Measurements from ENCODE around the gene VAV3.

VAV3 gene

GRCh38 chr1:107997866-107998265, 32.9 kb upstream of the VAV3 start:
- no peaks in the 10 kb centered on the region for H3K27me3 ChIP-seq
- no peak overlapping the region for H3K4me2 ChIP-seq
- H3K36me3 ChIP-seq: no peaks in the 10 kb centered on the region
- H4K20me1 ChIP-seq: no peaks in the 10 kb centered on the region
- H3K9me3 ChIP-seq: no peaks in the 10 kb centered on the region
- H3K4me1 ChIP-seq: no peaks in the 10 kb centered on the region
- TF ChIP-seq Cebpa-rat (IDR thresholded peaks at IDR 0.05): no peak
- no peak overlapping the region for H3K9ac ChIP-seq
- no peak overlapping the region for H3K27ac ChIP-seq
- H3K4me3 ChIP-seq: no peak overlapping the region

- H3K9me3 ChIP-seq: no peaks in the 10 kb centered on the region
- H4K20me1 ChIP-seq: no peaks in the 10 kb centered on the region
- H3K27ac ChIP-seq: no peak overlapping the region
- no peak overlapping the region for H3K4me2 ChIP-seq
- H3K27me3 ChIP-seq: no peaks in the 10 kb centered on the region
- no peaks in the 10 kb centered on the region for H3K36me3 ChIP-seq
- no peak overlapping the region for H3K9ac ChIP-seq
- H3K4me3 ChIP-seq: no peak overlapping the region
- TF ChIP-seq Cebpa-rat (IDR thresholded peaks at IDR 0.05): no peak
- no peaks in the 10 kb centered on the region for H3K4me1 ChIP-seq
Measured at GRCh38 chr1:107993920-107994319, 28.9 kb upstream of the VAV3 start.

- no peaks in the 10 kb centered on the region for H3K36me3 ChIP-seq
- H3K9ac ChIP-seq: no peak overlapping the region
- no peak overlapping the region for H3K27ac ChIP-seq
- H3K4me1 ChIP-seq: no peaks in the 10 kb centered on the region
- no peaks in the 10 kb centered on the region for H4K20me1 ChIP-seq
- TF ChIP-seq Cebpa-rat (IDR thresholded peaks at IDR 0.05): no peak
- H3K4me2 ChIP-seq: no peak overlapping the region
- H3K9me3 ChIP-seq: no peaks in the 10 kb centered on the region
- no peaks in the 10 kb centered on the region for H3K27me3 ChIP-seq
- H3K4me3 ChIP-seq: no peak overlapping the region
Measured at GRCh38 chr1:107992347-107992746, 27.4 kb upstream of the VAV3 start.

- H3K9ac ChIP-seq: no peak overlapping the region
- no peak overlapping the region for H3K4me2 ChIP-seq
- H3K4me1 ChIP-seq: no peaks in the 10 kb centered on the region
- H3K9me3 ChIP-seq: no peaks in the 10 kb centered on the region
- H3K4me3 ChIP-seq: no peak overlapping the region
- no peaks in the 10 kb centered on the region for H3K27me3 ChIP-seq
- no peaks in the 10 kb centered on the region for H3K36me3 ChIP-seq
- no peak for TF ChIP-seq Cebpa-rat (IDR thresholded peaks at IDR 0.05)
- no peaks in the 10 kb centered on the region for H4K20me1 ChIP-seq
- no peak overlapping the region for H3K27ac ChIP-seq
Measured at GRCh38 chr1:107991371-107992066, 26.5 kb upstream of the VAV3 start.

- Histone ChIP-seq H3K9ac (no peak overlapping the region), H4K20me1 (no peaks in the 10 kb centered on the region), H3K9me3 (no peaks in the 10 kb centered on the region), H3K4me2 (no peak overlapping the region), H3K36me3 (no peaks in the 10 kb centered on the region), H3K4me1 (no peaks in the 10 kb centered on the region), H3K27me3 (no peaks in the 10 kb centered on the region), H3K4me3 (no peak overlapping the region), H3K27ac (no peak overlapping the region)
- no peak for TF ChIP-seq Cebpa-rat (IDR thresholded peaks at IDR 0.05)
Measured at GRCh38 chr1:107990606-107991005, 25.6 kb upstream of the VAV3 start.

- Histone ChIP-seq H3K4me3 (no peak overlapping the region), H3K4me2 (no peak overlapping the region), H3K27me3 (no peaks in the 10 kb centered on the region), H4K20me1 (no peaks in the 10 kb centered on the region), H3K4me1 (no peaks in the 10 kb centered on the region), H3K9me3 (no peaks in the 10 kb centered on the region; the same call in 1 of the 2 replicates), H3K9ac (no peak overlapping the region), H3K27ac (no peak overlapping the region), H3K36me3 (no peaks in the 10 kb centered on the region)
- no peak for TF ChIP-seq Cebpa-rat (IDR thresholded peaks at IDR 0.05)
Measured at GRCh38 chr1:107981277-107981676, 16.3 kb upstream of the VAV3 start.

- TF ChIP-seq Cebpa-rat (IDR thresholded peaks at IDR 0.05): no peak
- Histone ChIP-seq H3K36me3 (no peaks in the 10 kb centered on the region), H3K27ac (no peak overlapping the region), H3K27me3 (no peaks in the 10 kb centered on the region), H4K20me1 (no peaks in the 10 kb centered on the region), H3K4me2 (no peak overlapping the region), H3K4me1 (no peaks in the 10 kb centered on the region), H3K9me3 (no peaks in the 10 kb centered on the region; the same call in 1 of the 2 replicates), H3K4me3 (no peak overlapping the region), H3K9ac (no peak overlapping the region)
Measured at GRCh38 chr1:107979926-107980325, 14.9 kb upstream of the VAV3 start.

GRCh38 chr1:107979088-107979487, 14.1 kb upstream of the VAV3 start:
- H3K9me3 ChIP-seq: no peaks in the 10 kb centered on the region; the same call in 1 of the 2 replicates
- H3K4me3 ChIP-seq: no peak overlapping the region
- no peak overlapping the region for H3K27ac ChIP-seq
- H3K4me2 ChIP-seq: no peak overlapping the region
- no peaks in the 10 kb centered on the region for H4K20me1 ChIP-seq
- H3K9ac ChIP-seq: no peak overlapping the region
- no peak for TF ChIP-seq Cebpa-rat (IDR thresholded peaks at IDR 0.05)
- no peaks in the 10 kb centered on the region for H3K27me3 ChIP-seq
- no peaks in the 10 kb centered on the region for H3K4me1 ChIP-seq
- H3K36me3 ChIP-seq: no peaks in the 10 kb centered on the region

GRCh38 chr1:107976836-107977235, 11.9 kb upstream of the VAV3 start:
- Histone ChIP-seq H3K4me1 (no peaks in the 10 kb centered on the region), H3K27ac (no peak overlapping the region), H3K27me3 (no peaks in the 10 kb centered on the region), H3K36me3 (no peaks in the 10 kb centered on the region), H3K4me2 (no peak overlapping the region), H4K20me1 (no peaks in the 10 kb centered on the region), H3K9ac (no peak overlapping the region), H3K4me3 (no peak overlapping the region), H3K9me3 (no peaks in the 10 kb centered on the region)
- TF ChIP-seq Cebpa-rat (IDR thresholded peaks at IDR 0.05): no peak

GRCh38 chr1:107976431-107976830, 11.5 kb upstream of the VAV3 start:
- H3K27me3 ChIP-seq: no peaks in the 10 kb centered on the region
- no peaks in the 10 kb centered on the region for H3K9me3 ChIP-seq
- H3K9ac ChIP-seq: no peak overlapping the region
- no peak overlapping the region for H3K4me3 ChIP-seq
- H4K20me1 ChIP-seq: no peaks in the 10 kb centered on the region
- no peaks in the 10 kb centered on the region for H3K36me3 ChIP-seq
- no peak overlapping the region for H3K4me2 ChIP-seq
- TF ChIP-seq Cebpa-rat (IDR thresholded peaks at IDR 0.05): no peak
- no peak overlapping the region for H3K27ac ChIP-seq
- H3K4me1 ChIP-seq: no peaks in the 10 kb centered on the region

- no peak for TF ChIP-seq Cebpa-rat (IDR thresholded peaks at IDR 0.05)
- Histone ChIP-seq H3K9me3 (no peaks in the 10 kb centered on the region), H3K4me3 (no peak overlapping the region), H3K9ac (no peak overlapping the region), H3K4me2 (no peak overlapping the region), H3K4me1 (no peaks in the 10 kb centered on the region), H3K27ac (no peak overlapping the region), H3K36me3 (no peaks in the 10 kb centered on the region), H3K27me3 (no peaks in the 10 kb centered on the region), H4K20me1 (no peaks in the 10 kb centered on the region)
Measured at GRCh38 chr1:107975851-107976250, 10.9 kb upstream of the VAV3 start.
